GM12864 (cell line): ENCODE data around the gene HOOK1.

Experiments
- DNase-seq: peaks from one replicate; pipeline ENCODE4 v3.0.0-alpha.2; 2011; ENCODE audit warnings: low read depth
- H3K4me3 ChIP-seq: 2 replicates; pipeline ENCODE4 v1.5.1; 2011; ENCODE audit warnings: mild to moderate bottlenecking, low read depth, low read length, control low read depth
- TF ChIP-seq, protein P1 (sequence below): IDR thresholded peaks from 2 replicates; pipeline ENCODE4 v1.5.1; 2011; ENCODE audit warnings: low read depth, mild to moderate bottlenecking, moderate library complexity, low read length, control low read depth, inconsistent platforms; ENCODE audit errors: missing control alignments

The HOOK1 gene

DNA sequence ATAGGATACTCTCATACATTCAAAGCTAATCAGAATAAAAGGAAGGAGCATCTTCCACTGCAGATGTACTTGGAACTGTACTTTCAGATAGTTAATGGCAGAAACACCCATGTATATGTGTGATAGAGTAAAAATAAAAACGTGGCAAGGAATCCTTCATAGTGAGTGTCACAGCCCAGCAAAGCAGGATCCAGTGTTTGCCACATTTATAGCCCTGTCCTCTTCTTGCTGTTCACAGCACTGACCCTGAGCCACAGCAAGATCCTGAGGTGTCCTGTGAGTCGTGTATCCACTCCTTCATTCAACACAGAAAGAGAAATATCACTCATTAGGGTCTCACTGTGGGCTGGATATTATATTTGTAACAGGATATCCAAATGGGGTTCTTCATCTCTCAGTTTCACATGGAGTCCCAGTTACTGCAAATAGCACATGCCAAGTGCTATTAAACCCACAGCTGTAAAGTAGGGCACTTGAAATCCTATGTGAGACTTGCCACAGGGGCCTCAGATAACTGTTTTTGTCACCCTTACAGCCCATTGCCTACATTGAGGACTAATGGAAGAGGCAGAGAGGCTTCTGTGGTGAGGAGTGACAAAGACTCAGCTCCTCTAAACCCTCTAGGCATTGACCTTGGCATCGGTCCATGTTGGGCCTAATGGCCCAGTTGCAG is 70.5 kb downstream of the HOOK1 start:
- TF ChIP-seq, protein P1, sequence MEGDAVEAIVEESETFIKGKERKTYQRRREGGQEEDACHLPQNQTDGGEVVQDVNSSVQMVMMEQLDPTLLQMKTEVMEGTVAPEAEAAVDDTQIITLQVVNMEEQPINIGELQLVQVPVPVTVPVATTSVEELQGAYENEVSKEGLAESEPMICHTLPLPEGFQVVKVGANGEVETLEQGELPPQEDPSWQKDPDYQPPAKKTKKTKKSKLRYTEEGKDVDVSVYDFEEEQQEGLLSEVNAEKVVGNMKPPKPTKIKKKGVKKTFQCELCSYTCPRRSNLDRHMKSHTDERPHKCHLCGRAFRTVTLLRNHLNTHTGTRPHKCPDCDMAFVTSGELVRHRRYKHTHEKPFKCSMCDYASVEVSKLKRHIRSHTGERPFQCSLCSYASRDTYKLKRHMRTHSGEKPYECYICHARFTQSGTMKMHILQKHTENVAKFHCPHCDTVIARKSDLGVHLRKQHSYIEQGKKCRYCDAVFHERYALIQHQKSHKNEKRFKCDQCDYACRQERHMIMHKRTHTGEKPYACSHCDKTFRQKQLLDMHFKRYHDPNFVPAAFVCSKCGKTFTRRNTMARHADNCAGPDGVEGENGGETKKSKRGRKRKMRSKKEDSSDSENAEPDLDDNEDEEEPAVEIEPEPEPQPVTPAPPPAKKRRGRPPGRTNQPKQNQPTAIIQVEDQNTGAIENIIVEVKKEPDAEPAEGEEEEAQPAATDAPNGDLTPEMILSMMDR, result no peak
- no peak overlapping the region for H3K4me3 ChIP-seq
- no peak for DNase-seq

DNA sequence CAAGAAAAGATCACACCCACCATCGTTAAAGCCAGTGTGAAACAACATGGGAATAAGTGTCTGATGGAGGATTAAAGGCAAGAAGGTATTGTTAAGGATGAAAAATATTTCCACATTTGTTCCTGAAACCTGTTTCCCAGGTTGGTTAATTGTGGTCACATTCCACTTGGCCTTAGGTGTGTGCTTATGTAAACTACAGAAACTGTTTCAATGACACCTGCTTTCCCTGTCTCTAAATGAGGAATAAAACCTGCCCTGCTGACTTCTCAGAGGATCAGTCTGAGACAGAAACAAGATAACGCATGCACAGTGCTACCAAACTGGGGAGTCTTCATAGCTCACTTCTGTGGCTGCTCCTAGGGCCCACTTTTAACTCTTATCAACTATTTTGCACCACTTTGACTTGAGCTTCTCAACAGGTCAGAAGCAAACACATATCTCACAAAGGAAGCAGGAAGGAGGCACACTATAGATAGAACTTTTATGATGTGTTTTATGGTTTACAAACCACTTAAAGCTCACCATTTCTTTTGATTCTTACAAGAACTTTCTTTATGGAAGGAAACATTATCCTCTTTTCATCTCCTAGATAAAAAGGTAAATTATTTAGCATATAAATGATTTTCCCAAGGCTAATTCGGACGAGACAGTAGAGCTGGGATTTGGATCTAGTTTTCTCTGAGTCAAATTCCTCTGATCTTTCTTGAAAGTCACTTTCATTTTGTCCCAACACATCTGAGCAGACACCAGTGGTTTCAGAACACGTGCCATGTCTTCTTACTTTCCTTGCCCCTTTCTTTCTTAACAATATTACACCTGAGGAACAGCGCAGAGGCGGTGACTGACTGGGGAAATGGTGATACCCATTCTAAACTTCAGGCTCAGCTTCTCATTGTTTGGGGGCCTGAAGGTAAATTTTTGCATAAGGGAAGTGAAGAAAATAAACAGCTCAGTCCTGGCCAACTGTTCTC is 78.4 kb downstream of the HOOK1 start:
- H3K4me3 ChIP-seq, result no peak overlapping the region
- TF ChIP-seq, protein P1, result no peak
- DNase-seq, result no peak

DNA sequence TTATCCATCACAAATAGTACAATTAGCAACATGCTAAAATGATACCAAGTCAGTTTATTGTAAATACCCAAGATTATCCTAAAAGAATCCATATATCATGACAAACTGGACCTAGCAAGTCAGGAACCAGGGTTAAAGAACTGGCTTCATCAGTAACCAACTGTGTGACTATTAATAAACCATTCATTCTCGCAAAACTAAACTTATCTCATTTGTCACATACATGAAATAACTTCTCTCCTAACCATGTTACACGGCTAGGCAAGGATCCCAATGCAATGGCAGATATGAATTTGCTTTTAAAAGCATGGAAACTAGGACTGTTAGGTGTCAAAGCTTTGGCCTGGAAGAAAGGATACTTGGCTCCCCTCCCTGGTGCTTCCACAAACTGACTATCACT is 82.4 kb downstream of the HOOK1 start:
- no peak for DNase-seq
- H3K4me3 ChIP-seq, result no peak overlapping the region
- TF ChIP-seq, protein P1, result no peak

DNA sequence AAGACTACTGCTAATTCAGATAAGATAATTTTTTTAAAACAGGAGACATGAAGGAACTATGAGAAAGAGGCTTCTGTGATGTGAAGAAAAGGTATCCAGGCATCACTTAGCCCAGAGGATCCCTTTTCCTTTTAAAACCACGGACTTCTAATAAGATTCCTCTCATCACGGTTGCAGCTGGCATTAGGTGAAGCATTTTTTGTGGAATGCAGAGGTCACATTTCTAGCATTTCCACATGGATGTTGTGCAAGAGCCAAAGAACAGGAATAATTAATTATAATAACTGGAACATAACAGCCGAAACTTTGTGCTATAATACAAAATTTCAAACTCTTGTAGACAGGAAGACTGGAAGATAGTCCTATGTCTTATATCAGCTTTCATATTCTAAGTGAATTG is 84.2 kb downstream of the HOOK1 start:
- TF ChIP-seq, protein P1, result no peak
- no peak overlapping the region for H3K4me3 ChIP-seq
- no peak for DNase-seq

DNA sequence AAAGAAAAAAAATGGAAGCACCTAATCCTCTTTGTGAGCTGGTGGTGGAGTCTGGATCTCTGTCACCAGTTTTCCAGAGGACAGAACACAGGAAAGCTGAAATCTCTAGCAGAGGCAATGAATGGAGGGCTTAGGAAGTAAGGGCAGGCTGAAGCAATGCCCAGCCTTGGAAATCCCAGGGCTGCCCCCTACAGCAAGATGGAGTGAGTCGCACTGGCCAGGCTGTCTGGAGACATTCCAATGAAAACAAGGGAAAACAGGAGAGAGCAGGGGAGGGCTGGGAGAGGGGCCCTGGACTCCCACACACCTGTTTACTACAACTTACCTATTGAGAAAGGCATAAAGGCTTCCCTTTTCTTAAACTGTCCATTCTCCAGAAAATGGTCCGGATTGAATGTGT is 85.9 kb downstream of the HOOK1 start:
- H3K4me3 ChIP-seq, result no peak overlapping the region
- TF ChIP-seq, protein P1, result no peak
- no peak for DNase-seq

DNA sequence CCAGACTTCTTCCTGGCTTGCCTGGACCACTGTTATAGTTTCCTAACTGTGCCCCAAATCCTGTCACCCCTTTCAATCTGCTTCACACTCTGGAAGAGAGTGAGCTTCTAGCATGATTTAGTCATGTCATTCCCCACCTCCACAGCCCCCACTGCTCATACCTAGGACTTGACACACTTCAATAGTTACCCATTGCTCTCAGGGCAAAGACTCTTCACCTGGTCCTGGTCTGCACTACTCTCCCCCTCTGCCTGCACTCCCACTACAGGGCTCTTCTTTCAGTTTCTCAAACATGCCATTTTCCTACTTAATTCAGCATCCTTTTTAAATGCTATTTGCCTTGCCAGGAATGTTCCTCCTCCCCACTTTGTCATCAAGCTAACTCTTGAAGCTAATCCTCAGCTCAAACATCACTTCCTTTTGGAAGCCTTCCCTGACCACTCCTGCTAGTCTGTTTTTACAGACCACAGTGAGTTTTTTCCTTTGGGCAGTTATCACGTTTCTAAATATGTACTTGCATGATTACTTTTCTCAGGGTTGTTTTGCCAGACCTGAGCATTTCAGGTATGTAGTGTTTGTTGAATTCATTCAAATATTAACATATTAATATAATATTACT is 87.1 kb downstream of the HOOK1 start:
- TF ChIP-seq, protein P1, result no peak
- DNase-seq, result no peak
- no peak overlapping the region for H3K4me3 ChIP-seq
